H1 (cell line): ENCODE data around the gene SPC24. TPM values are rescaled to one million over a fixed set of nuclear protein-coding genes. Genes with fewer than 3 reads are reported as not detected.

ENCODE experiments used
- CTCF ChIA-PET: fragments of 300-600 bp; sonication (Branson Sonifier 250); formaldehyde crosslinking; loops from one replicate; lab custom pipeline; 2021; ENCODE audit not compliant: partially characterized antibody; lab: Charles Lee
- POLR2A ChIA-PET: fragments of 300-600 bp; sonication (Branson Sonifier 250); formaldehyde crosslinking; loops from one replicate; lab custom pipeline; 2021; ENCODE audit warnings: inconsistent platforms; ENCODE audit not compliant: partially characterized antibody; lab: Charles Lee
- DNase-seq, 2 experiments: peaks; one replicate each; pipeline versions ENCODE4 v3.0.0 to v3.0.0-alpha.2; 2010 to 2022; ENCODE audit warnings: low spot score in 2 of 2, low read depth in 1 of 2, mixed read lengths in 1 of 2
- FAIRE-seq: peaks from 2 replicates; lab custom pipeline; 2011; peaks lifted over from hg19 to GRCh38; lab: Jason Lieb, UNC
- H2AFZ ChIP-seq: 2 replicates; pipeline ENCODE4 v1.8.1; 2012; ENCODE audit warnings: low read length, inconsistent platforms
- H2AK5ac ChIP-seq: 2 replicates; pipeline ENCODE4 v1.6.1; 2013; ENCODE audit warnings: low read depth, low read length
- H2BK120ac ChIP-seq: replicated peaks from 2 replicates; pipeline ENCODE3; 2013; ENCODE audit warnings: low read depth, low read length, inconsistent platforms
- H2BK12ac ChIP-seq: 2 replicates; pipeline ENCODE4 v1.6.1; 2013; ENCODE audit warnings: low read depth, low read length
- H2BK15ac ChIP-seq: 2 replicates; pipeline ENCODE4 v1.6.1; 2013; ENCODE audit warnings: low read length
- H2BK20ac ChIP-seq: 2 replicates; pipeline ENCODE4 v1.6.1; 2013; ENCODE audit warnings: low read length
- H2BK5ac ChIP-seq: 2 replicates; pipeline ENCODE4 v1.6.1; 2013; ENCODE audit warnings: low read depth, low read length
- H3K14ac ChIP-seq: 2 replicates; pipeline ENCODE4 v1.6.1; 2013; ENCODE audit warnings: inconsistent platforms; ENCODE audit not compliant: insufficient read length
- H3K18ac ChIP-seq: 2 replicates; pipeline ENCODE4 v1.6.1; 2013; ENCODE audit warnings: low read length; ENCODE audit errors: extremely low read depth
- H3K23ac ChIP-seq: 2 replicates; pipeline ENCODE4 v1.6.1; 2013; ENCODE audit warnings: inconsistent platforms; ENCODE audit not compliant: insufficient read length
- H3K23me2 ChIP-seq: 2 replicates; pipeline ENCODE4 v1.6.1; 2013; ENCODE audit warnings: low read depth, low read length
- H3K27ac ChIP-seq: 2 replicates; pipeline ENCODE4 v1.6.1; 2011; ENCODE audit warnings: low read depth, low read length, inconsistent platforms
- H3K27me3 ChIP-seq, 4 experiments: replicated peaks in 1 of 4; 1 replicate in 1 of 4; 2 replicates in 3 of 4; pipeline versions ENCODE4 v1.6.1 to v1.8.1; 2011 to 2013; ENCODE audit warnings: low read length in 3 of 4, mild to moderate bottlenecking in 3 of 4, inconsistent platforms in 2 of 4, mixed read lengths in 2 of 4, moderate library complexity in 1 of 4; ENCODE audit not compliant: control insufficient read depth in 3 of 4, insufficient read depth in 3 of 4; ENCODE audit errors: extremely low read depth in 1 of 4
- H3K36me3 ChIP-seq, 4 experiments: 2 replicates each; pipeline versions ENCODE4 v1.6.1 to v1.8.1; 2011 to 2013; ENCODE audit warnings: mild to moderate bottlenecking in 4 of 4, low read length in 3 of 4, moderate library complexity in 2 of 4, control low read depth in 1 of 4, inconsistent platforms in 1 of 4; ENCODE audit not compliant: insufficient read depth in 4 of 4, control insufficient read depth in 2 of 4
- H3K4ac ChIP-seq: replicated peaks from 2 replicates; pipeline ENCODE3; 2013; ENCODE audit warnings: low read length, low read depth, mixed read lengths, inconsistent platforms; ENCODE audit not compliant: insufficient read length
- H3K4me1 ChIP-seq, 4 experiments: replicated peaks in 1 of 4; 1 replicate in 1 of 4; 2 replicates in 3 of 4; pipeline versions ENCODE4 v1.6.1 to v1.8.1; 2011 to 2013; ENCODE audit warnings: low read length in 3 of 4, inconsistent platforms in 2 of 4, mixed read lengths in 1 of 4; ENCODE audit not compliant: insufficient read depth in 4 of 4, control insufficient read depth in 3 of 4
- H3K4me2 ChIP-seq, 2 experiments: 2 replicates each; pipeline versions ENCODE4 v1.6.1 to v1.8.1; 2011 to 2013; ENCODE audit warnings: low read depth in 2 of 2, low read length in 2 of 2, control low read depth in 1 of 2, inconsistent platforms in 1 of 2, mild to moderate bottlenecking in 1 of 2; ENCODE audit not compliant: insufficient read depth in 1 of 2
- H3K4me3 ChIP-seq, 4 experiments: fragments of 200-600, 300-600 bp in 1 of 4; sonication (generic), shearing (Covaris generic), sonication (Bioruptor Twin) in 1 of 4; 2 replicates each; pipeline versions ENCODE4 v1.5.1 to v1.8.1; 2011 to 2016; ENCODE audit warnings: low read length in 4 of 4, low read depth in 3 of 4, control low read depth in 2 of 4, inconsistent platforms in 2 of 4, mild to moderate bottlenecking in 2 of 4, mixed read lengths in 1 of 4, moderate library complexity in 1 of 4; ENCODE audit not compliant: insufficient read depth in 2 of 4; ENCODE audit errors: extremely low read depth in 1 of 4
- H3K56ac ChIP-seq: replicated peaks from 2 replicates; pipeline ENCODE3; 2013; ENCODE audit warnings: low read depth, mild to moderate bottlenecking, mixed read lengths, low read length, inconsistent platforms; ENCODE audit not compliant: insufficient read length
- H3K79me1 ChIP-seq: 2 replicates; pipeline ENCODE4 v1.6.1; 2013; ENCODE audit warnings: low read depth, low read length, control low read depth
- H3K79me2 ChIP-seq, 2 experiments: 2 replicates each; pipeline versions ENCODE4 v1.6.1 to v1.8.1; 2012 to 2013; ENCODE audit warnings: low read length in 2 of 2, mild to moderate bottlenecking in 2 of 2, inconsistent platforms in 1 of 2; ENCODE audit not compliant: insufficient read depth in 2 of 2, control insufficient read depth in 1 of 2
- H3K9ac ChIP-seq, 4 experiments: replicated peaks in 1 of 4; 1 replicate in 1 of 4; 2 replicates in 3 of 4; pipeline versions ENCODE4 v1.6.1 to v1.8.1; 2011 to 2013; ENCODE audit warnings: low read depth in 3 of 4, low read length in 3 of 4, control low read depth in 2 of 4, mild to moderate bottlenecking in 2 of 4, moderate library complexity in 2 of 4, inconsistent platforms in 1 of 4; ENCODE audit errors: extremely low read depth in 1 of 4
- H3K9me3 ChIP-seq, 2 experiments: 2 replicates each; pipeline versions ENCODE4 v1.6.1 to v1.8.1; 2012 to 2013; ENCODE audit warnings: mild to moderate bottlenecking in 2 of 2, moderate library complexity in 2 of 2, control low read depth in 1 of 2, inconsistent platforms in 1 of 2, low read depth in 1 of 2, low read length in 1 of 2, mixed read lengths in 1 of 2; ENCODE audit not compliant: insufficient read depth in 2 of 2
- H4K20me1 ChIP-seq, 2 experiments: replicated peaks in 1 of 2; 2 replicates each; pipeline versions ENCODE3 to v1.8.1; 2011 to 2013; ENCODE audit warnings: inconsistent platforms in 2 of 2, low read length in 2 of 2, mild to moderate bottlenecking in 1 of 2; ENCODE audit not compliant: insufficient read depth in 2 of 2, control insufficient read depth in 1 of 2
- H4K5ac ChIP-seq: 2 replicates; pipeline ENCODE4 v1.6.1; 2013; ENCODE audit warnings: low read length, low read depth, mixed read lengths, inconsistent platforms; ENCODE audit not compliant: insufficient read length
- H4K8ac ChIP-seq: 2 replicates; pipeline ENCODE4 v1.8.0; 2013; ENCODE audit warnings: mild to moderate bottlenecking, moderate library complexity, low read length, inconsistent platforms; ENCODE audit not compliant: insufficient read depth; ENCODE audit errors: extremely low read depth
- H4K91ac ChIP-seq: replicated peaks from 2 replicates; pipeline ENCODE3; 2013; ENCODE audit warnings: low read length, mixed read lengths, inconsistent platforms; ENCODE audit not compliant: insufficient read length
- EP300 ChIP-seq, 2 experiments: IDR thresholded peaks; 1 replicate in 1 of 2; 2 replicates in 1 of 2; pipeline ENCODE4 v1.6.1; 2011 to 2012; ENCODE audit warnings: low read depth in 2 of 2, low read length in 2 of 2, mild to moderate bottlenecking in 2 of 2, borderline replicate concordance in 1 of 2, inconsistent platforms in 1 of 2, moderate library complexity in 1 of 2
- GABPA ChIP-seq: IDR thresholded peaks from 2 replicates; pipeline ENCODE4 v1.6.1; 2011; ENCODE audit warnings: mild to moderate bottlenecking, low read length, moderate library complexity, borderline replicate concordance; ENCODE audit not compliant: insufficient read depth
- JUN ChIP-seq: IDR thresholded peaks from 2 replicates; pipeline ENCODE4 v1.6.1; 2011; ENCODE audit warnings: low read depth, mild to moderate bottlenecking, improper control_type of control experiment, low read length
- POLR2A ChIP-seq, 2 experiments: IDR thresholded peaks; 1 replicate in 1 of 2; 2 replicates in 1 of 2; pipeline ENCODE4 v1.6.1; 2011; ENCODE audit warnings: low read depth in 2 of 2, low read length in 2 of 2, mild to moderate bottlenecking in 2 of 2; ENCODE audit errors: control extremely low read depth in 1 of 2
- RAD21 ChIP-seq, 2 experiments: IDR thresholded peaks in 1 of 2; conservative IDR thresholded peaks in 1 of 2; 2 replicates each; pipeline ENCODE4 v1.6.1; 2011; ENCODE audit warnings: low read depth in 2 of 2, low read length in 2 of 2, improper control_type of control experiment in 1 of 2, inconsistent platforms in 1 of 2, mild to moderate bottlenecking in 1 of 2, moderate library complexity in 1 of 2
- RBBP5 ChIP-seq: IDR thresholded peaks from 2 replicates; pipeline ENCODE4 v1.7.1; 2012; ENCODE audit warnings: low read depth, mild to moderate bottlenecking, inconsistent platforms, low read length, moderate library complexity, borderline replicate concordance
- SP1 ChIP-seq: IDR thresholded peaks from 2 replicates; pipeline ENCODE4 v1.6.1; 2011; ENCODE audit warnings: low read depth, low read length
- SP2 ChIP-seq: IDR thresholded peaks from 2 replicates; pipeline ENCODE4 v1.6.1; 2012; ENCODE audit warnings: mild to moderate bottlenecking, low read length, inconsistent platforms
- SUZ12 ChIP-seq: fragments of 200-600 bp; sonication (generic); IDR thresholded peaks from 2 replicates; pipeline ENCODE4 v1.6.1; 2012; ENCODE audit warnings: mild to moderate bottlenecking, inconsistent platforms, low read length, moderate library complexity, mixed read lengths
- TAF7 ChIP-seq: optimal IDR thresholded peaks from 2 replicates; pipeline ENCODE3; 2011; ENCODE audit warnings: low read depth, mild to moderate bottlenecking, inconsistent platforms, low read length, moderate library complexity, borderline replicate concordance
- TBP ChIP-seq: IDR thresholded peaks from 2 replicates; pipeline ENCODE4 v1.6.1; 2011; ENCODE audit warnings: low read depth, low read length, improper control_type of control experiment
- ZNF274 ChIP-seq: IDR thresholded peaks from 2 replicates; pipeline ENCODE4 v1.7.0; 2012; ENCODE audit warnings: low read length, borderline replicate concordance; ENCODE audit errors: extremely low read depth
- WGBS, 2 experiments: shearing (Covaris generic) in 1 of 2; methylation state at CpG; one replicate each; pipeline versions ENCODE4 v1.1.6 to v1.1.7; 2013 to 2015; ENCODE audit warnings: low lambda C conversion rate in 2 of 2, mixed read lengths in 2 of 2, inconsistent platforms in 1 of 2, low coverage in 1 of 2, missing lambda C conversion rate in 1 of 2; ENCODE audit not compliant: insufficient replicate concordance in 2 of 2, insufficient coverage in 1 of 2, insufficient read length in 1 of 2; ENCODE audit errors: extremely low coverage in 1 of 2, missing lambda C conversion rate in 1 of 2; 5-methylcytosine and 5-hydroxymethylcytosine counted together
- polyA plus RNA-seq, 7 experiments: library from polyadenylated mRNA; depleted of rRNA in 3 of 7; stranded (reverse) in 5 of 7; unstranded in 2 of 7; fragments of >200 nt in 5 of 7; fragments of 200-250 nt in 2 of 7; gene quantifications; 1 replicate in 5 of 7; 2 replicates in 1 of 7; 4 replicates in 1 of 7; pipeline versions ENCODE4 v1.2.1 to v1.2.3, GENCODE V29; 2011 to 2013; ENCODE audit warnings: missing spikeins in 2 of 7, mixed read lengths in 2 of 7
- total RNA-seq: library from RNA; stranded (reverse); fragmentation: NEBNext Ultra II Directional; extraction: Animal tissue kit (Norgen Biotek cat#: 25700); gene quantifications from 2 replicates; pipeline ENCODE4 v1.2.1, GENCODE V29; 2021

Gene SPC24
- total and polyA plus RNA-seq, 2 of the 8 experiments (the other 6 are each of a cell fraction or from before 2014, with no cell fraction given): 17.7 to 42.4 TPM

DNA sequence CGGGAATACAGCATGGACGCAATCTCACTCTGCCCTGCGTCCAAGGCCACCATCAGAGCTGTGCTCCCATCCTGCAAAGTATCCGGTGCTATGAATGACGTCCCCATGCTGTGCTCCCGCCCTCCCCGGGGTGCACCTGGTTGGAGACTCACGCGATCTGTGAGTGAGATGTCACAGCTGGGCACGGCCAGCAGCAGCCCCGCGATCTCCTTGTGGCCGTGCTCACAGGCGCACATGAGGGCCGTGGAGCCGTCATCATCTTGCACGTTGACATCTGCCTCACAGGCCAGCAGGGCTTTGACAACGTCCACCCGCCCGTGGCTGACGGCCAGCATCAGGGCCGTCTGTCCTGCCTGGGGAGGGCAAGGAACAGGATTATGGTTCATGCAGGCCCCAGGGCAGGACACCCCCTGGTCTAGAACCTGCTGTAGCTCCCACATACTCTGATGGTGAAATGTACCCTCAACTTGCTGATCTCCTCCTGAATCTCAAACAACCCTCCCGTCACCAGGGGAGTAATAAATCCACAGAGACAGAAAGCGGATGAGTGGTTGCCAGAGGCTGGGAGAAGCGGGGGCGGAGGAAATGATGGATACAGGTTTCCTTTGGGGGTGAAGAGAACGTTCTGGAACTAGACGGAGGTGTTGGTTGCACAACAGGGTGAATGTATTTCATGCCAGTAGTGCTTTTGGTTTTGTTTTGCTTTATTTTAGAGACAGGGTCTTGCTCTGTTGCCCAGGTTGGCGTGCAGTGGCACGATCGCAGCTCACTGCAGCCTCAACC lies 14.5 kb upstream of the SPC24 start:
- no peak overlapping the region for H2BK5ac ChIP-seq
- no peaks in the 10 kb centered on the region for H3K79me2 ChIP-seq
- H4K20me1 ChIP-seq: peaks cover 0 to 3% of the 10 kb centered on the region in 2 experiments
- no peaks in the 10 kb centered on the region for H3K79me1 ChIP-seq
- no peak overlapping the region for H3K4me3 ChIP-seq
- peaks cover 0 to 25% (median 16%) of the 10 kb centered on the region in 4 experiments; a peak in 7 of 8 replicates for H3K36me3 ChIP-seq
- no peak overlapping the region for H3K4me2 ChIP-seq
- H3K14ac ChIP-seq: no peak overlapping the region
- no peaks in the 10 kb centered on the region for H3K4me1 ChIP-seq
- no peak overlapping the region for H3K56ac ChIP-seq
- DNase-seq: no peak
- H4K8ac ChIP-seq: no peak overlapping the region
- no peak overlapping the region for H2BK15ac ChIP-seq
- WGBS, 2 experiments: 92% methylated on average over 31 of the region's 31 CpGs; no CpG with 5 or more reads in 1 of the 2 experiments
- no peak overlapping the region for H3K27ac ChIP-seq
- H3K18ac ChIP-seq: no peak overlapping the region
- H2BK120ac ChIP-seq: no peak overlapping the region
- no peak overlapping the region for H3K23ac ChIP-seq
- H4K91ac ChIP-seq: no peak overlapping the region
- POLR2A ChIA-PET: interaction anchor here (1.1 to 1.5 kb wide), 3 partner anchors 9 to 25 kb away, joined by 3 to 4 read pairs (median 3); no protein-coding TSS in a partner anchor
- no peak overlapping the region for H2AFZ ChIP-seq
- H2BK20ac ChIP-seq: no peak overlapping the region
- no peak overlapping the region for H2BK12ac ChIP-seq
- TF ChIP-seq ZNF274 (no peak), JUN (no peak), RAD21 (IDR thresholded peaks at IDR 0.05 in 1 of 2, conservative IDR thresholded peaks at IDR 0.05 in 1 of 2; ENCODE audit: low read depth in 2 of 2, low read length in 2 of 2) (no peak), SP1 (no peak), TBP (no peak), SP2 (no peak), GABPA (no peak), EP300 (IDR thresholded peaks at IDR 0.05; ENCODE audit: borderline replicate concordance in 1 of 2, low read depth in 2 of 2, low read length in 2 of 2) (no peak), TAF7 (no peak), RBBP5 (no peak), POLR2A (IDR thresholded peaks at IDR 0.05; ENCODE audit: control extremely low read depth in 1 of 2, low read depth in 2 of 2, low read length in 2 of 2) (no peak), SUZ12 (no peak)
- no peak for FAIRE-seq
- H3K9me3 ChIP-seq: no peaks in the 10 kb centered on the region
- no peaks in the 10 kb centered on the region for H3K27me3 ChIP-seq
- CTCF ChIA-PET: interaction anchor here (0.6 to 1.0 kb wide), 4 partner anchors 21 to 357 kb away, joined by 3 to 5 read pairs (median 3); no protein-coding TSS in a partner anchor
- no peak overlapping the region for H3K4ac ChIP-seq
- H3K23me2 ChIP-seq: no peaks in the 10 kb centered on the region
- H3K9ac ChIP-seq: no peak overlapping the region
- no peak overlapping the region for H4K5ac ChIP-seq
- H2AK5ac ChIP-seq: no peak overlapping the region
